GM21390 (cell line): ENCODE results near the gene ANAPC1.
A peak's percentile ranks its signal among the peaks of the same experiment; 100 is the strongest.
"Not testable (repeated sequence)": the region's sequence is repeated elsewhere in the genome, so short reads cannot be mapped to it uniquely, and the experiment has no call there.

Experiments
- ATAC-seq: cut with Tn5 transposase; IDR thresholded peaks from one replicate; pipeline ENCODE4 v1.9.1; 2021; ENCODE audit not compliant: unreplicated experiment

ANAPC1 gene

DNA sequence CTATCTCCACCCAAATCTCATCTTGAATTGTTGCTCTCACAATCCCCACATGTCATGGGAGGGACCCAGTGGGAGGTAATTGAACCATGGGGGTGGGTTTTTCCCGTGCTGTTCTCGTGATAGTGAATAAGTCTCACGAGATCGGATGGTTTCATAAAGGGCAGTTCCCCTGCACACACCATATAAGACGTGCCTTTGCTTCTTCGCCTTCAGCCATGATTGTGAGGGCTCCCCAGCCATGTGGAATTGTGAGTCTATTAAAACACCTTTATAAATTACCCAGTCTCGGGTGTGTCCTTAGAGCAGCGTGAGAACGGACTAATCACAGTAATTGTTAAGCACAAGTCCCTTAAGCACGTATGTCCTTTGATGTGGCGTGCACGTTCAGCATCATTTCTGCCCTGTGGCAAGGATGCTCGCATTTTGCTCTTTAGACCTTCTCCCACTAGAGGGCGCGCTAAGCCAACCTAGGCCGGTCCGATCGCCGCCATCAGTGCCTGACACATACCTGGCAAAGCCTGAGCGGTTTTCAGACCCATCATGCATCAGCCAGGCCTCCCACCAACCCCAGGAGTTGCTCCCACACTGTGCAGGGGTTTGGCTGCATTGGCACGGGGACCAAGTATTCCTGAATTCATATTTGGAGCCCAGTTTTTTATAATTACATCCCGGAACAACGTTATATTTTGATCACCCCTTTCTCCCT, 136.4 kb downstream of the ANAPC1 start:
- peak; percentile 90 for ATAC-seq

GRCh38 chr2:111744751-111745150, 139.2 kb downstream of the ANAPC1 start:
- ATAC-seq: not testable (repeated sequence)

DNA sequence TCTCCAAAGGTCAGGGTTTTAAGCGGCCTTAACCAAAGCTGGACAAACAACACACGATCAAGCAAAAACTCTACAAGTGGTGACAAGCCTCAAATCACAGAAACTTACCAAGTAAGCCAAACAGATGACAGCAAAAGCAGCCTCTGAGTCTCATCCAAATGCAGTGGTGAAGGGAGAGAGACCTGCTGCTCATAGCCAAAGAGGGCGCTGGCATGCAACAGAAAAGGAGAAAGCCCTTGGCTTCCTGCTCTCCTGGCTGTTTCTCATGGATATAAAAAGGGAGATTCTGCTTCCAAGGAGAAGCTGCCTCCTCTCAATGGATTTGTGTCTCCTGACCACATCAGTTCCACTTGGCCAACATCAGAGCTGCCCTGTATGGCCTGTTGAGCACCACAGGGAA, 142.5 kb downstream of the ANAPC1 start:
- not testable (repeated sequence) for ATAC-seq

DNA sequence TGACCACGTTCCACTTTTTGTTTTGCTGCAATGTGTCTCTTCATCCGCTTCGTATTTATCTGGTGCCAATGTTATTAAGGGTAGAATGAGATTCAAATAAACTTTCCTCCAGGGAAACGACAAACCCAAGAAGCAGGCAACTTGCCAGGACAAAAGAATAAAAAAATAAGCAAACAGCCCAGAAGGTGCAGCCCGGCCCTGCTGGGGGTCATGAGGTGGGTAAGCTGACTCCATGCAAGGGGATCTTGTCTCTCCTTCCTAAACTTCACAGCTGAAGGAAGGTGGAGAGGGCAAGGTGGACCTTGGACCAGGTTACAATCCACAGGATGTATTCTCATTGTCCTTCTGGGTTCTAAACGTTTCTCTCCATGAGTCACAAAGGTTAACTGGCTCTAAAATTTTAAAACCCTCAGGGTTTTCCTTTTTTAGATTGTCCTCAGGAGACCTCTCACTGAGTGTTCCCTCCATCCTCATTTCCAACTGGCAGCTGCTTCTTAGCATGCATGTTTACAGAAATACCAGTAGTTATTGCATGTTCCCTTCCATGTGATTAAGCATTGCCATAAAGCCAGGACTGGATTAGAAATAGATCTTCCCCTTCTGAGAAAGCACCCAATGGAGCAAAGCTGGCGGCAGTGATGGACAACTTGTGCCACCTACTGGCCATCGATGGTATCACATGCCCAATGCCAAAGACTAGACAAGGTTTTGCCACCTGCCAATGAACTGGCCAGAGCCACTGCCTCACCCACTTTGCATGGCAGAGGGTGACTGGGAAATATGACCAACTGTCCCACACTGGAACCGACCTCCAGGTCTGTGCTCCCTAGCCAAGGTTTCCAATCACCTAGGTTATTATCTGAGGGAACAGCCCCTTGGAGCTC, 147.9 kb downstream of the ANAPC1 start:
- not testable (repeated sequence) for ATAC-seq

- not testable (repeated sequence) for ATAC-seq
Measured at GRCh38 chr2:111735420-111735819, 148.6 kb downstream of the ANAPC1 start.

DNA sequence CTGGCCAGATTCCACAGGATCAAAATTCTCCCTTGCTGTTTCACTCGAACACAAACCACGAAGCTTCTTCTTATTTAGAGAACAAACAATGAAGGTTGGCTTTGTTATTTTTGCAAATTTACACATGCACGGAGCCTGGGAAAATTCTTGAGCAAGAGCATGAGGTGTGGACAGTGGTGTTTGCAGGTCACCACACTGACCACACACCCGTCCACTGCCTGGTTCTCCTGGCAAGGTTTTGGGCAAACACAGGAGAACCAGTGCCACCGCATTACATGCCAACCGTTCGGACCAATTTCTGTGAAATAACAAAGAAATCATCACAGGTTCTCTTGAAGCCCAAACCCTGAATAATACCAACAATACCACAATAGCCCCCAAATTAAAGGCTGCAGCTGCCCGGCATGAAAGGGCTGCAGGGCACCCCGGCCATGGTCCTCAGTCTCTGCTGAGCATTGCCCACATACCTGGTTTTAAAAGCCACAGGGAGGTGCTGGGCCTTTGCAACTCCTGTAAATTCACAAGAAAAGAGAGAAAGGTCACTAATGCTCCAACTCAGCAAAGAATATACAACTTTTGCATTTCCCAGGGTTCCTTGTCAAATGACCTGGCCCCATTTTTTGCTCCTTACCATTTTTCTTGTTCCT, 154.1 kb downstream of the ANAPC1 start:
- not testable (repeated sequence) for ATAC-seq

DNA sequence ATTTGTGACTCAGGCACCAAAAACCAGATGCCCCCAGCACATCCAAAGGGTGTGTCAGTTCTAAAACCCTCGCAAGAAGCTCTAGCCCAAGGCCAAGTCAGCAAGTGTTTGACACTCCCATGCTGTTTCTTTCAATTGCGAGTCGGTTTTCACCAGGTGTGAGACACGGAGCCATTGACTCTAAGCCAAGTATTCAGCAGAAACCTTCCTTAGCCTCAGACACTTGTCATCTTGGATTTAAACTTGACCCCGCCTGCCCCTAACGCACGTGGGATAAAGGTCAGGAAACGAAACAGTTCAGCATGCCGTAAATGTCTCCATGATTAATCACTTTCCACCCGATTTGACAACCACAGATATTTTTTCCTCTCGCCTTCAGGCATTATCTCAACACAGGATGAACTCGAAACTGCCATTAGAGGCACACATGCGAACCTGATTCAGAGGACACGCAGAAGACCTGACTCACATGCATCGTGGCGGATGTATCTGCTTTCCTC, 156.3 kb downstream of the ANAPC1 start:
- not testable (repeated sequence) for ATAC-seq

- ATAC-seq: not testable (repeated sequence)
Measured at GRCh38 chr2:111725742-111726141, 158.3 kb downstream of the ANAPC1 start.

DNA sequence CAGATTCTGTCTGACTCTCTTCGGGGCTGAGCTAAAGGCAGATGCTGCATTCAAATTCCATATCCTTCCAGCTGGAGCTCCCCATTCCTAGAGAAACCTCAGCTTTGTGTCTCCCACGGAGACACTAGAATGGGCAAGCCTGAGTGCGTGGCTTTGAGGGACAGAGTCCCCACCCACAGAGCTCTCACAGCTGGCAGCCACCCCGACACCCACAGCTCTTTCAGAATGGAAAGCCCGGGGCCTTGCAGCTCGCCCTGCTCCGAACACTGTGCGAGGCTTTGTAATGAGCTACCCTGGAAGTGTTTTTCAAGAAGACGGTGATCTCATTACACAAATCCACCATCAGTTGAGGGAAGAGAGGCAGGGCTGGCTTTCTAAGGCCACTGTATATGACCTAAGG, 164.4 kb downstream of the ANAPC1 start:
- ATAC-seq: not testable (repeated sequence)
